Fibroblast of skin of left quadriceps (primary cell): Measurements from ENCODE around the gene ZNF865.
A peak's percentile ranks its signal among the peaks of the same experiment; 100 is the strongest.

ENCODE experiments used
- DNase-seq, 2 experiments: peaks; one replicate each; pipeline ENCODE4 v3.0.0-alpha.2; 2013; ENCODE audit warnings: low read depth in 2 of 2

The ZNF865 gene

DNA sequence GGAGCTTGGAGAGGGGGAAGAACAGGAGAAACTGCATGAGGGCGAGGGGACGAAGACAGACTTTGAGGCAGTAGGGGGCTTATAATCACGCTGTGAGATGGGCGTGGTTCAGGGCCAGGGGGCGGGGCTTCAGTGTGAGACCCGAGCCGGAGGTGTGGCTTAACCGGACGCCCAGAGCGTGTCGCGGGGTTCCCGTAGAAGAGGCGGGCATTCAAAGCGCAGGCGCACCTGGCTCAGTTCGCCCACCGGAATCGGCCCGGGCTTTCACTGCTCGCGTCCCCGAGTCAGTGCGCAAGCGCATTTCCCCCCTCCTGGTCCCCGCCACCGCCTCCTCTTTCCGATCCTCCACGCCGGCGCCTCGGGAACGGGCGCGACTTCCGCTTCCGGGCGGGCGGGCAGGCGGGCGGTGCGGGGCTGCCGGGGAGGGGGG, 225 bp upstream of the ZNF865 start:
- peak; percentile 96 for DNase-seq

DNA sequence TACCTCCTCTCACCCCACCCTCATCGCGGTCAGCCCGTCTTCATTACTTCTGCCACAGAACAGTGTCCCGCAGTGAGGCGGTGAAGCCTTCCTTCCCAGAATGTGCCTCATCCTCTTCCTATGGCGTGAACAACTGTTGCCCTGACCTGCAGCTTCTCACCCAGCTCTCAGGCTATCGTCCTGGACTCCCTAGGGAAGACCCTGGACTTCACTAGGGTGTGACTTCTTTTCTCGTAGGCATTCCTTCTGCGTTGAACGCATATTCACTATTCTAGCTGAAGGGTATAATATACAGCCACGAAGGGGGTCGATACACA, 982 bp downstream of the ZNF865 start:
- no peak for DNase-seq

DNA sequence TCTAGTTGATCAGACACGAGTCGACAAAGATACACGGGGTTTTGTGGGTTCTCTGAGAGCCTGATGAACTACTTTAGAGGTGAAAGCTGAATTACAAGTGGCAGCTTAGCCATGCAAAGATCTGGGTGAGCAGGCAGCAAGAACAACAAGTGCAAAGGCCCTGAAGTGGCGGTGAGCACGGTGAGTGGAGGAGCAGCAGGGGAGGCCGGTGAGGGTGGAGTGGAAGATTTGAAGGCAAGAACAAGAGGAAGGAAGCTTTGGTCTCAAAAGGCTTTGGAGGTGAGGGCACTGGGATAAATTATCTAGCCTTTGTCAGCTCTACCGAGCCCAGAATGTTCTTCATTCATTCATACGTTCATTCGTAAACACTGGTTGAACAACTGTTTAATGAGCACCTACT, 1.4 kb downstream of the ZNF865 start:
- DNase-seq, result no peak

DNA sequence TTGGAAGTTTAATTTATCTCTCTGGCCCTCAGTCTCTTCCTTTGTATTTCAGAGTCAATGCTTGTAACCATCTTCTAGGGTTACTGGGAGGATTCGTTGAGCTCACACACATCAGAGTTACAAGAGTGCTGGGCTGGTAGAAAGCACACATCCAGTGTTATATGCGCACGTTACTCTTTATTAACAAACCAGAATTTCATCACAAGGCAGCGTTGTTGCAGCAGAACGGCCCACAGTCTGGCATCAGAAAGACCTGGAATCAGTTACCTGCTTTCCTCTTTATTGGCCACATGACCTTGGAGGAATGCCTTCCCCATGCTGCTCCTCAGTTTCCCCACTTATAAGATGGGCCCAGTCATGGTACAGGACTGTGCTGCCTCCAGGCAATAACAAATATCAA, 3.9 kb downstream of the ZNF865 start:
- DNase-seq, result no peak

DNA sequence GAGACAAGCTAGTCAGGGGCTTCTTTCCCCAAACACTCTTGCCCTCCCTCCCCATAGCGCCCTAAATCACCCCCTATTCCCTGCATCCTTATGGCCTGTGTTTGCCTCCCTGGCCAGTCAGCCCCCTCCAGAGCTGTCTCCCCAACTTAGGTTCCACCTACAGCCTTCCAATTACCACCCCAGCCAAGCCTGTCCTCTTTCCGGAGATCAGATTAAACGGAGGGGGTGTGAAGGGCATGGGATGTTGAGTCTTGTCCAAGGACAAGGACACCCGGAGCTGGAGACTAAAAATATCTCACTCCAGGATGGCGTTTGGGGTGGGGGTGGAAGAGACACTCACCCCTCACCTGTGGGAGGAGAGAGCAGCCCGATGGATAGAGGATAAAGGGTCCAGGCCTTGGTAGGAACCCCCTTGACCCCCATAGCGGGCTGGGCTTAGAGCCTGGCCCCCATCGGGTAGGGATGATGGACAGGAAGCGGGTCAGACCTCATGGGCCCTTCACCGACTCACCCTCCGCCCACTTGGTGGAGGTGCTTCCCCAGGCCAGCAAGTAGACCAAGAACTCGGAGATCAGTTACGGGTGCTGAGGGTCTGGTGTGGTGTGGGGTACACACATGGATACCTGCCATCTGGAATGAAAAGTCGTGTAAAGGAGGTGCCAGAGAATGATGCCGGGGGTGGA, 6.0 kb downstream of the ZNF865 start:
- DNase-seq, result no peak

DNA sequence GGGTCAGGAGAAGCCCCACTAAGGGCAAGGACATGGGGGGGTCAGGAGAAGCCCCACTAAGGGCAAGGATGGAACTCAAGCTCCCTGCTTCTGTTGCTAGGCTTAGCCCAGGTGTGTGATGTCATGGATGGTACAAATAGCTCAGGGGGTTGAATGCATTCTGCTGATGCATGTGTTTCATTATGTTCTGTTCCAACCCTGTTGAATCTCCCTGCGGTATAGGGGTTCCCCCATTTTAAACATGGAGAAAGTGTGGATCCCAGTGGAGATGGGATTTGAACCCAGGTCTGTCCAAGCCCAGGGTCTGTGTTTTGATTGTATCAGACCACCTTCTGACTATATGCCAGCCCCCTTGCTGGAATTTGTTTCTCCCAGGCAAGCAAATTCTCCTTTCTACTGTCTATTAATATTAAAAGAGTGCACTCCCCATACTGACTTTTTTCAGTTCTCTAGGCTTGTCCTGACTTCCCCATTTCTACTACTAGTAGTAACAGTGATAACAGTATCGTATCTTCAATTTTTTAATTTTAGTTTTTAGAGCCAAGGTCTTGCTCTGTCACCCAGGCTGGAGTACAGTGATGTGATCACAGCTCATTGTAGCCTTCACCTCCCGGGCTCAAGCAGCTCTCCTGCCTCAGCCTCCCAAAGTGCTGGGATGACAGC, 6.7 kb downstream of the ZNF865 start:
- no peak for DNase-seq

DNA sequence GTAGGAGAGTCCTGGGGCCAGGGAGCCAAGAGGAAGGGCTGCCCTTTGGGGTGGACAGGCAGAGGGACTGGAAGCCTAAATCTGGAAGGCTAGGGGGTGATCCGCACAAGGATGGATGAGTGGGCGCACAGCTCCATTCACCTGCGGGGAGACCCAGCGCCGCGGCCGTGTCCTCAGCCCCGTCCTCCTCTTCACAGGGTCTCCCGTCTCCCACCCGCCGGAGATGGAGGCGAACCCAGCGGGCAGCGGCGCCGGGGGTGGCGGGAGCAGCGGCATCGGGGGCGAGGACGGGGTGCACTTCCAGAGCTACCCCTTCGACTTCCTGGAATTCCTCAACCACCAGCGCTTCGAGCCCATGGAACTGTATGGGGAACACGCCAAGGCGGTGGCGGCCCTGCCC, 7.9 kb downstream of the ZNF865 start:
- DNase-seq, result no peak

DNA sequence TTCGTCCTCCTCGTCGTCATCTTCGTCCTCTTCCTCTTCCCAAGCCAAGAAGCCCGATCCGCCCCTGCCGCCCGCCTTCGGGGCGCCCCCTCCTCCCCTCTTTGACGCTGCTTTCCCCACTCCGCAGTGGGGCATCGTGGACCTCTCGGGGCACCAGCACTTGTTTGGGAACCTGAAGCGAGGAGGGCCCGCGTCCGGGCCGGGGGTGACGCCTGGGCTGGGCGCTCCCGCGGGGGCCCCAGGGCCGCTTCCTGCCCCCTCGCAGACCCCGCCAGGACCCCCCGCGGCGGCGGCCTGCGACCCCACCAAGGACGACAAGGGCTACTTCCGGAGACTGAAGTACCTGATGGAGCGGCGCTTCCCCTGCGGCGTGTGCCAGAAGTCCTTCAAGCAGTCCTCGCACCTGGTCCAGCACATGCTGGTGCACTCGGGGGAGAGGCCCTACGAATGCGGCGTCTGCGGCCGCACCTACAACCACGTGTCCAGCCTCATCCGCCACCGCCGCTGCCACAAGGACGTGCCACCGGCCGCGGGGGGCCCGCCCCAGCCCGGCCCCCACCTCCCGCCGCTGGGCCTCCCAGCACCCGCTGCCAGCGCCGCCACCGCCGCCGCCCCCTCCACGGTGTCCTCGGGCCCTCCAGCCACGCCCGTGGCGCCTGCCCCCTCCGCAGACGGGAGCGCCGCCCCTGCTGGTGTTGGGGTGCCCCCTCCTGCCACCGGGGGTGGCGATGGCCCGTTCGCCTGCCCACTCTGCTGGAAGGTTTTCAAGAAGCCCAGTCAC, 8.7 kb downstream of the ZNF865 start:
- DNase-seq, result no peak

DNA sequence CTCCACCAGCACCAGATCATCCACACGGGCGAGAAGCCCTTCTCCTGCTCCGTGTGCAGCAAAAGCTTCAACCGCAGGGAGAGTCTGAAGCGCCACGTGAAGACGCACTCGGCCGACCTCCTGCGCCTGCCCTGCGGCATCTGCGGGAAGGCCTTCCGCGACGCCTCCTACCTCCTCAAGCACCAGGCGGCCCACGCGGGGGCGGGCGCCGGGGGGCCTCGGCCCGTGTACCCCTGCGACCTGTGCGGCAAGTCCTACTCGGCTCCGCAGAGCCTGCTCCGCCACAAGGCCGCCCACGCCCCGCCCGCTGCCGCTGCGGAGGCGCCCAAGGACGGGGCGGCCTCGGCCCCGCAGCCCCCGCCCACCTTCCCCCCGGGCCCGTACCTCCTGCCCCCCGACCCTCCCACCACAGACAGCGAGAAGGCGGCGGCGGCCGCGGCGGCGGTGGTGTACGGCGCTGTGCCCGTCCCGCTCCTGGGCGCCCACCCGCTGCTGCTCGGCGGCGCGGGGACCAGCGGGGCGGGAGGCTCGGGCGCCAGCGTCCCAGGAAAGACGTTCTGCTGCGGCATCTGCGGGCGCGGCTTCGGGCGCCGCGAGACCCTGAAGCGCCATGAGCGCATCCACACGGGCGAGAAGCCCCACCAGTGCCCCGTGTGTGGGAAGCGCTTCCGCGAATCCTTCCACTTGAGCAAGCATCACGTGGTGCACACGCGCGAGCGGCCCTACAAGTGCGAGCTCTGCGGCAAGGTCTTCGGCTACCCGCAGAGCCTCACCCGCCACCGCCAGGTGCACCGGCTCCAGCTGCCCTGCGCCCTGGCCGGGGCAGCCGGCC, 9.5 kb downstream of the ZNF865 start:
- DNase-seq, result no peak

DNA sequence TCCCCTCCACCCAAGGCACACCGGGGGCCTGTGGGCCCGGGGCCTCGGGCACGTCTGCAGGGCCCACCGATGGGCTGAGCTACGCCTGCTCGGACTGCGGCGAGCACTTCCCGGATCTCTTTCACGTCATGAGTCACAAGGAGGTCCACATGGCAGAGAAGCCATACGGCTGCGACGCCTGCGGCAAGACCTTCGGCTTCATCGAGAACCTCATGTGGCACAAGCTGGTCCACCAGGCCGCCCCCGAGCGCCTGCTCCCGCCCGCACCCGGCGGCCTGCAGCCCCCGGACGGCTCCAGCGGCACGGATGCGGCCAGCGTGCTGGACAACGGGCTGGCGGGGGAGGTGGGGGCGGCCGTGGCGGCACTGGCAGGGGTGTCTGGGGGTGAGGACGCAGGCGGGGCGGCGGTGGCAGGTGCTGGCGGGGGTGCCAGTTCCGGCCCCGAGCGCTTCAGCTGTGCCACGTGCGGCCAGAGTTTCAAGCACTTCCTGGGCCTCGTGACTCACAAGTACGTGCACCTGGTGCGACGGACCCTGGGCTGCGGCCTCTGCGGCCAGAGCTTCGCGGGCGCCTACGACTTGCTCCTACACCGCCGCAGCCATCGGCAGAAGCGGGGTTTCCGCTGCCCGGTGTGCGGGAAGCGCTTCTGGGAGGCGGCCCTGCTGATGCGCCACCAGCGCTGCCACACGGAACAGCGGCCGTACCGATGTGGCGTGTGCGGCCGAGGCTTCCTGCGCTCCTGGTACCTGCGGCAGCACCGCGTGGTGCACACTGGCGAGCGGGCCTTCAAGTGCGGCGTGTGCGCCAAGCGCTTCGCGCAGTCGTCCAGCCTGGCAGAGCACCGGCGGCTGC, 10.3 kb downstream of the ZNF865 start:
- DNase-seq, result no peak

DNA sequence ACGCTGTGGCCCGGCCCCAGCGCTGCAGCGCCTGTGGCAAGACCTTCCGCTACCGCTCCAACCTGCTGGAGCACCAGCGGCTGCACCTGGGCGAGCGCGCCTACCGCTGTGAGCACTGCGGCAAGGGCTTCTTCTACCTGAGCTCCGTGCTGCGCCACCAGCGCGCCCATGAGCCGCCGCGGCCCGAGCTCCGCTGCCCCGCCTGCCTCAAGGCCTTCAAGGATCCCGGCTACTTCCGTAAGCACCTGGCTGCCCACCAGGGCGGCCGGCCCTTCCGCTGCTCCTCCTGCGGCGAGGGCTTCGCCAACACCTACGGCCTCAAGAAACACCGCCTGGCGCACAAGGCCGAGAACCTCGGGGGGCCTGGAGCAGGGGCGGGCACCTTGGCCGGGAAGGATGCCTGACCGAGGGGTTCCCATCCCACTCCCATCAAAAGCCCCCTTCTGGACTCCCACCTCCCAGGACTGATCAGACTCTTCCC, 11.0 kb downstream of the ZNF865 start:
- no peak for DNase-seq

DNA sequence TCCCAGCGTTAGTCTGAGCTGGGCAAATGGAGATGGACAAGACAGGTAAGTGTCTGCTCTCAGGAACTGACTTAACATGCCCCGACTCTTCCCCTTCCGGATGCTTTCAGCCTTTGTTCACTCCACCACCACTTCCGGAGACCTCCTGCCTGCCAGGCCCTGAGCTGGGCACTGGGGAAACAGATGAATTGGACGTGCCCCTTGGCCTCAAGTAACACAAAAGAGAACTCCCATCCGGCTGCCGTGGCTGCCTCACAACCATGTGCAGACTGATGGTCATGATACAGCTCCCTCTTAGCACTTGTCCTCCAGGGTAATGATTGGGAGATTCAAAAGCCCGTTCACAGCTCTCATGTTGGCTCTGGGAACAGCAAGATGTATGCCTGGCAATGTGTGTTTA, 12.0 kb downstream of the ZNF865 start:
- no peak for DNase-seq

DNA sequence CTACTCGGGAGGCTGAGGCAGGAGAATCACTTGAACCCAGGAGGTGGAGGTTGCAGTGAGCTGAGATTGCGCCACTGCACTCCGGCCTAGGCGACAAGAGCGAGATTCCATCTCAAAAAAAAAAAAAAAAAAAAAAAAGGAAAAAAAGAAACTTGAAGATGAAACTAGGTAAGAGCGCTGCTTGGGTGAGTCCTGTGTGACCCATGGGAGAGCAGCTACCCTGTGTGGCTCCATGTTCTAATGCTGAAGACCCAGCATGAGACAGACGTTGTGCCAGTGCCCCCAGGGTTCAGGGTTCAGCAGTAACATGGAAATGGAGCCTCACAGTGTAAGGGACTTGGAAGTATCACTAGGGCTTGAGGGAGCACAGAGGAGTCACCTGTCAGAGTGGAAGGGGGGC, 13.0 kb downstream of the ZNF865 start:
- no peak for DNase-seq

DNA sequence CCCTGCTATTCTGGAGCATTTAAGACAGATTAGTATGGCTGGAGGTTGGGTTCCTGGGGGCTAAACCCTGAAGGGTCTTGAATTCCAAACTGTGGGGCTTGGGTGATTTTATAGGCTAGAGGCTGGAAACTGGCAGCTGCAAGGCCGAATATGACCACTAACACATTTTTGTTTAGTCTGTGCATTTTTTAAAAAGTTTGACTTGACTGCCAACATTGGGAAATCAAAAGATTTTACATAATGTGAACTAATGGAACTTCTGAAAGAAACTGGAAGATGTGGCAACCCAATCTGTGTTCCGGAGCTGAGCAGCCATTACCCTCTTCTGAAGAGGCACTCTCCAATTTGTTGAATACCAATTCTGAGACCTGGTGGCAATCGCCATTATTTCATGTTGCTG, 13.8 kb downstream of the ZNF865 start:
- no peak for DNase-seq

DNA sequence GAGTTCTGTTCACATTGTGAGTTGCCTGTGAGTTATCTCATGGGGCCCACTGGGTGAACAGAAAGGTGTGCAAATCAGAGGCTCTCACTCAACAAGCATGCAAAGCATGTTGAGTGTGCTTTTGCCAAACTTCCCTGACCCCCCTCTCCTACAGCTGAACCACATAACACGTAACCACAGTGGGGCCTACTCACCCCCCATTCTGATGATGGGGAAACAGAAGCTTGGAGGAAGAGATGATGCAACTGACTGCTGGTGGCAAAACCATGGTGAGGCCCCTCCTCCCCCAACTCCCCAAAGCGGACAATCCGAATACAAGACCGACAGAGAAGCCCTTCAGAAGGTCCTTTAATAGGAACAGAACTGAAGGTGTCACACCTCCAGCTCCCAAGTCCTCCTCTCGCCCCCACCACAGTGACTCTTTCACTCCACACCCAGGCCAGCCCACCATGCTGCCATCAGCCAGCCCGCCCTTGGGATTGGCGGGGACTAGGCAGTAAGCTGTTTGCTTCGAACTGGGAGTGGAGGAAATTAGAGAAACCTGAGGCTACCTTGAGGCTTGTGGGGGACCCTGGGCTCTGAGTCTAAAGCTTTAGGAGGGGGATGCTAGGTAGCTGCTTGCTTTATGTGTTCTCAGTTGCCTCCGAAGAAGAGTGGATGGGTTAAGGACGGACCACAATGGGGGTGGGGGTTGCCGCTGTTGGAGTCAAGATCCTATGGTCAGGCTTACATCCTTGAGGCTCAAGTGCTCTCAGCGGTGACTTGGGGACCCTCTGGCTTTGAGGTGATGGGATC, 15.2 kb downstream of the ZNF865 start:
- peak; percentile 68 to 69 for DNase-seq

DNA sequence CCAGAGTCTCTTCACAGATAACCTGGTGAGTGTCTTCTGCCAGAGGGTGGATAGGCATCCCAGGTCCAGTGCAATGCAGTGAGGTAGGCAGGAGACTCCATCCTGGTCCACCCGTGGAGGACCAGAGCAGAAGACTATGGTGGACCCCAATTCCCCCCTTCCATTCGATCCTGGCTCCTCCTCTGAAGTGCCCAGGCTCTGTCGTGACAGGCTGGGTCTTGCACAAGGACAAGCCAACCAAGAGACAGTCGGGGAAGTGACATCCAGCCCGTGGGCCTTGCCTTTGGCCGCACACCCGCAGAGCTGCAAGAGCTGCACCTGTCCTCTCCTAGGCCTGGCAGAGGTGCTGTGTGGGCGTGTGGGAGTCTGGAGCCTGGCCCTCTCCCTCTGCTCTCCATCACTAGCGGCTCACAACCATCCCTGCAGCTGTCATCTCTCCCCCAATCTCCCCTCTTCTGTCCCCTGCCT, 15.8 kb downstream of the ZNF865 start:
- DNase-seq, result no peak

DNA sequence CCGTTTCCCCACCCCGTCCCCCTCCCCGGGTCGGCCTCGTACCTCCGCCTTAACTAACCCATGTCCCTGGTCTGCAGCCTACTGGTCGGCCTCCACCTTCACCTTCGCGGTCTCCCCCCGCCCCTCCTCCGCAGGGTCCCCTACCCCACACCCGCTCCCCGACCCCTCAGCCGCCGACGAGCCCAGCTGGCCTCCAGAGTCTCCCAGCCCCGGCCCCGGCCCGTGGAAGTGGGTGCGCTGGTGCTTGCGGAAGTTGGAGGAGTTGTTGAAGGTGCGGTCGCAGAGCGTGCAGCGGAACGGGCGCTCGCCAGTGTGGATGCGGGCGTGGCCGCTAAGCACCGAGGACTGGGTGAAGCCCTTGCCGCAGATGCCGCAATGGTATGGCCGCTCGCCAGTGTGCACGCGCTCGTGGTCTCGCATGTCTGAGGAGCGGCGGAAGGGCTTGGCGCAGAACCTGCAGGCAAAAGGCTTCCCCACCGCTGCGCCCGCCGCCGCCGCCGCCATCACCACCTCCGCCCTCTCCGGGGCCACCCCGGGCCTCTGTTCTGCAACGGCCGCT, 16.3 kb downstream of the ZNF865 start:
- no peak for DNase-seq

DNA sequence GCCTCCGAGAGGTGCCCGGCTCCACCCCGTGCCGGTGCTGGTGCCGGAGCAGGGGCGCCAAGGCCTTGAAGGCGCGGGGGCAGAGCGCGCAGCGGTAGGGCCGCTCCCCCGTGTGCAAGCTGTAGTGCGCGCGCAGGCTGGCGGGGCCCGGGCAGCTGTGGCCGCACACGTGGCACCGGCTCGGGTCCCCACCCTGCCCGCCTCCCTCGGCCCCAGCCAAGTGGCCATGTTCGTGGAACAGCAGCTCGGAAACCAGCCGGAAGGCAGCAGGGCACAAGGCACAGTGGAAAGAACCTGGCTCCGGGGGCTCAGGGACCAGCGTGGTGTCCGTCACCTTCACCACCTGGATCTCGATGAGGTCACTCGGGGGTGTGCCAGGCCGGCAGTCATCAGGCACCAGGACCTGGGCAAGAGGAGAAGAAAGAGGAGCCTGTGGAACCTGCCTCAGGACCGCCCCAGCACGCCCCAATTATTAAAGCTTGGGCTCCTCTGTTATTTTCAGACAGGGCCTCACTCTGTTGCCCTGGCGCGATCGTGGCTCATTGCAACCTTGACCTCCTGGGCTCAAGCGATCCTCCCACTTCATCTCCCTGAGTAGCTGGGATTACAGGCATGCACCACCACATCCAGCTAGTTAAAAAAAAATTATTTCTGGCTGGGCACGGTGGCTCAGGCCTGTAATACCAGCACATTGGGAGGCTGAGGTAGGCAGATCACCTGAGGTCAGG, 17.0 kb downstream of the ZNF865 start:
- no peak for DNase-seq

DNA sequence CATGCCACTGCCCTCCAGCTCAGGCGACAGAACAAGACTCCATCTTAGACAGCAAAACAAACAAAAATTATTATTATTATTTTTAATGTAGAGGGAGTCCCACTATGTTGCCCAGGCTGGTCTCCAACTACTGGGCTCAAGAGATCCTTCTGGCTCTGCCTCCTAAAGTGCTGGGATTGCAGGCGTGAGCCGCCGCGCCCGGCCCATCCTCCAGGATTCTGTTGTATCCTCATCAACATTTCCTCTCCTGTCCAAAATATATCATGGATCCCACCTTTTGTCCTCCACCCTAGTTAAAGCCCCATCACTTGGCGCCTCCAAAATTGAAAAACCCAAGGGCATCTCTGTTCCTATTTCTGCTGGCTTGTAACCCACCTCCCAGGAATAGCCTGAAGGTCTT, 17.7 kb downstream of the ZNF865 start:
- no peak for DNase-seq
